SKM-1 treated with dmso at 0.1 percent for 144 hours (cell line): ENCODE measurements around the gene SNX25.

Experiments
- DNase-seq: peaks from one replicate; lab custom pipeline; 2025; ENCODE audit not compliant: unreplicated experiment; lab: John Stamatoyannopoulos, UW

SNX25 gene

DNA sequence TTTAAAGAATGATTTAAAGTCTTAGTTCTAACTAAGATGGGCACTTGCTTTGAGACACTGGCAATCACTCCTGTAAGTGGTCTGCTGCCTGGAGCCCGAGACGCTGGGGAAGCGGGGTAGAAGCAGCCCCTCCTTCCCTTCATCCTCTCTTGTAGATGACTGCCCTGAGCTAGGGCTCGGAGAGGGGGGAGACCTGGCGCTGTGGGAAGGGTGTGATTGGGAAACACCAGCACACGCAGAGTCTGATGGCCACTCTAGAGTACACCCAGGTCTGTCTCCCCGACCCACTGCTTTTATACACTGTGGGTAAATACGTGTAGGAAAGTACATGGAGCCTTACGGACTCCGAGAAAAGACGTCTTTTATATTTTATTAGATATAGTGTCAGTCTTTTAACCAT is 162.3 kb downstream of the SNX25 start:
- no peak for DNase-seq

DNA sequence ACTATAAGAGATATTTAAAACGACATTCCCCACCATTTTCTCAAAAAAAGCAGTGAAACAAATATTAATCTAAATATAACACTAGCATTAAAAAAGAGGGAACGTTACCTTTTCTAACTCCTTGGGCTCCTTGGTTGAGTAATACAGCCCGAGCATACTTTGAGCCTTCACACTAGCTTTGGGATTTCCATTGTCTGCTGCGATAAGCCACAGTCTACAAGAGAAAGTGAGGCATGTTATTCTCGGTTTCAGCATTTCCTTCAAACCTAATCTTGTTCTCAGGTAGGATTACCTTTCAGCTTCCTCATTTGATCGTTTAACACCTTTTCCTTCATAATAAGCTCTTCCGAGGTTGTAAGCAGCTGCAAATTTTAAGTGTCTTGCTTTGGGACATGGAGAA is 164.6 kb downstream of the SNX25 start:
- DNase-seq: no peak

DNA sequence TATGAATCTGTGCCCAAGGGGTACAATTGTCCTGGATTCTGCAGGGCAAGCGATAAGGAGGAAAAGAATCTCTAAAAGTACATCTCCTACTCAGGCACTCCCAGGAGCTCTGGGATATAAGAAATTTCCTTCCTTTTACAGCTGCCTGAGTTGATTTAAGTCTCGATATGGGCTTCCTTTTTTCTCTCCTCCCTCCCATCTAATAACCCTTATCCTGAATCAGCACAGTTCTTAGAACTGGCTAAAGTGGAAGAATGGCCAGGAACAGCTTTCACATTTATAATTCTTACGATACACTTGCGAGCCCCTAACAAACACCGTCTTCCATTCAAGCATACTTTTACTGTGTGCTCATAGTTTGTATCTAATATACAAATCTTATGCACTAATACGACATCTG is 165.2 kb downstream of the SNX25 start:
- DNase-seq: no peak

DNA sequence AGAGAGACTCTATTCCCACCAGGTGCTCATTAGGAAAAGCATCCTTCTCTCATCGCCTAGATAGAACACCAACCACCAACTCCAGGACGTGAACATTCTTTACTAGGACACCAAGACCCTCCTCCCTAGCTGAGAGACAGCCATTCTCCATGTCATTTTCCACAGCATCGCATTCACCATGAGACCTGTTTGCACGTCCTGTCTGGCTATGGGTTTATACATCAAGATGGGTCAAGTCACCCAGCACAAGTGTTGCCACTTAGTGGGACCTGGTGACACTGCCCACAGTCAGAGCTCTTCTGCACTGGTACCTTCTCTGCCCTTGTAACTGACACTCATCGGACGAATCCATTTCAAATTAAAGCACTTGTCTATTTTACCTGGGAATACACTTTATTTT is 168.9 kb downstream of the SNX25 start:
- no peak for DNase-seq

DNA sequence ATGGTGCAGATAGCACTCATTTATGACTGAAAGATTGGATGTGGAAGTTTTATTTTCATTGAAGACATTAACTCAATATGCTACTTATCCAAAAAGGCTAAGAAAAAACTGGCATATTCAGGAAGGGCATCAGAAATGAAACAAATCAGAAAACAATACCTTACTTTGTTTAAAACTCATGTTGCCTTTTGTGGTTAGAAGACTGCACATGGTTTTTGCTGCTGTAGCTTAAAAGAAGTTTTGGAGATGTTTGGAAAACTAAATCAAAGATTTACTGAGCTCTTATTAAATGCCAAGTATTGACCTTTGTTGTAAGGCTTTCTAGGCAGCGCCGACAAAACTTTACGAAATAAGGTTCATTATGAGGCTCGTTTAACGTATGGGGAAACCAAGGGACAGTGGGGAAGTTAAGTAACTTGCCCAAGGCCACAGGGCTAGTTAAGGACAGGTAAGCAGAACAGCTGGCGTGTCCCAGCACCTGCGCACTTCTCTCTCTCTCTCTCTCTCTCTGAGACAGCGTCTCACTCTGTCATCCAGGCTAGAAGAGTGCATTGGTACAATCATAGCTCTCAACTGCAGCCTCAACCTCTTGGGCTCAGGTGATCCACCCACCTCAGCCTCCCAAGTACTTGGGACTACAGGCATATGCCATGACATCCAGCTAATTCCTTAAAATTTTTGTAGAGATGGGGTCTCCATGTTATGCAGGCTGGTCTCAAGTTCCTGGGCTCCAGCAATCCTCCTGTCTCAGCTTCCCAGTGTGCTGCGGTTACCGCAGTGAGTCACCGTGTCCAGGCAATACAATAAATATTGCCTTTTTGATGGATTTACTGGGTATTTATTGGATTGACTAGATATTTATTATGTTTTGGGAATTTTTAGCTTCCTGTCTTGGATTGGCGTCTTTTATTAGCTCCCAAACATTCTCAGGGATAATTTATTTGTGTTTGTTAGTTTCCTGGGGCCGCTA is 170.2 kb downstream of the SNX25 start:
- no peak for DNase-seq

DNA sequence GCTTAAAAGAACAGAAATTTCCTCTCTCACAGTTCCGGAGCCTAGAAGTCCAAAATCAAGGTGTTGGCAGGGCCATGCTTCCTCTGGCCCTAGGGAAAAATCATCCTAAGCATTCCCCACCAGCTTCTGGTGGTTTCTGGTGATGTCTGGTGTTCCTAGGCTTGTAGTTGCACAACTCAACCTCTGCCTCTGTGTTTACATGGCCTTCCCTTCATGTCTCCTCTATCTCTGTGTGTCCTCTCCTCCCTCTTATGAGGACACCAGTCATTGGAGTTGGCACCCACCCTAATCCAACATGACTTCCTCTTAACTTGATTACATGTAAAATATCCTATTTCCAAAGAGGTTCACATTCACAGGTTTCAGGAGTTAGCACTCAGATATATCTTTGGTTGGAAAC is 170.9 kb downstream of the SNX25 start:
- DNase-seq: no peak

DNA sequence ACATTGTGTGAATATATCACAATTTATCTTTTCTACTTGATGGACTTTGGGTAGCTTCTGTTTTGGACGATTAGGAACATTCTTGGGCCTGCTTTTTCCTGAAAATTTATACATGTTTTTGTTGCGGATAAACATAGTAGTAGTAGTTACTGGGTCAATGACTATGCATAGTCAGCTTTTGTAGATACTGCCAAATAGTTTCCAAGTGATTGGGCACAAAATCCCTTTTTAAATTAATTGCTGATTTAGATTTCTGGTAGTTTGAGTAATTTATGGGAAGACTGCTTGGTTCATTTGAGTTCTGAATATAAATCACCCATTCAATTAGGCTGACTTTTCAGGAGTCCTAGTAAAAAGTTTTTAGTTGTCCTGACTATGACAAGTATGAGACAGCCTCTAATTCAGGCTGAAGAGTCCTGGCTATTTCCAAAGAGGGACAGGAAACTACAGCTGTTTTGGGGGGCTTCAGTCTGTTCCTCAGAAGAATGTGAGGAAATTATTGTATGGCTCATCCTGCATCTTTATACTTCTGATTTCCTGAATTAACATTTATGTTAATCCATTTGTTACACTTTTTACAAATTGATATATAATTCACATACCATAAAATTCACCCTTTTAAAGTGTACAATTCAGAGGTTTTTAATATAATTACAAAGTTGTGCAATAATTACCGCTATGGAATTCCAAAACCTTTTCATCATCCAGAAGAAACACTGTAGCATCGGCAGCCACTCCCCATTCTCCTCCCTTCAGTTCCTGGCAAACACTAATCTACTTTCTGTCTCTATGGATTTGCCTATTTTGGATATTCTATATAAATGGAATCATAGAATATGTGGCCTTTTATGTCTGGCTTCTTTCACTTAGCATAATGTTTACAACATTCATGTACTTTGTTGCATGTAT is 172.1 kb downstream of the SNX25 start:
- DNase-seq: no peak

DNA sequence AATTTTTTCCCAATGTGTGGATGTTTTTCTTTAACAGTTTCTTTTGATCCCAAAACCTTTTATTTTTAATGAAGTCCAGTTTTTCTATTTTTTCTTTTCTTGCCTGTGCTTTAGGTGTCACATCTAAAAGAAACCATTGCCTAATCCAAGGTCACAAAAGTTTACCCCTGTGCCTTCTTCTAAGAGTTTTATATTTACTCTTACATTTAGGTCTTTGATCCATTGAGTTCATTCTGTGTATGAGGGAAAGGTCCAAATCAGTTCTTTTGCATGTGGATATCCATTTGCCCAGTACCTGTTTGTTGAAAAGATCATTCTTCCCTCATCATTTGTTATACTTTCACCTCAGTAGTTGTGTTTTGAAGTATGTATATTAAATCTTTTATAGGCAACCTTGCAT is 173.4 kb downstream of the SNX25 start:
- no peak for DNase-seq

DNA sequence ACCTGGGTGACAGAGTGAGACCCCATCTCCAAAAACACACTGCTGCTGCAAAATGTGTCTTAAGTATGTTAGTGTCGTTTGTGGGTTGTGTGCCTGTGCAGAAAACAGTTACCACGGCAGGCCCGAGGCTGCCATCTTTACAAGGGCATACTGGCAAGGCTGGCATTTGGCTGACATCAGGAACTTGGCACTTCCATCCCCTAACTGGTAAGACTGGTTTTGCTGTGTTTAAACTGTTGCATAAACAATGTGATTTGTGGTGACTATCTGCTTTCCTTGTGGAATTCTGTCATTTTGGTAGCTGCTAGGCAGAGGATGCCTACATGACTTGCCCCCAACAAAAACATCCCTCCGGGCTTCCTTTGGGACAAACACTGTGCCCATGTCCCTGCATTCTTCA is 174.1 kb downstream of the SNX25 start:
- no peak for DNase-seq

DNA sequence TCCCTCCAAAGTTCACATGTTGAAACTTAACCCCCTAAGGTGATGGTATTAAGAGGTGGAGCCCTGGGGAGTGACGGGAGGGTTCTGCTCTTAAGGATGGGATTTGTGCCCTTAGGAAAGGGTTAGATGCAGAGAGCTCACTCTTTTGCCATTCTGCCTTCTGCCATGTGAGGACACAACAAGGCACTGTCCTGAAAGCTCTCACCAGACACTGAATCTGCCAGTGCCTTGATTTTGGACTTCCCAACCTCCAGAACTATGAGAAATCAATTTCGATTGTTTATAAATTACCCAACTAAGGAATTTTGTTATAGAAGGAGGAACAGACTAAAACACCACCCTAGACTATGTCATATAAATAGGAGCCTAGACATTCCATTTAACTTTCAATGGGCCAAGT is 174.7 kb downstream of the SNX25 start:
- DNase-seq: no peak

DNA sequence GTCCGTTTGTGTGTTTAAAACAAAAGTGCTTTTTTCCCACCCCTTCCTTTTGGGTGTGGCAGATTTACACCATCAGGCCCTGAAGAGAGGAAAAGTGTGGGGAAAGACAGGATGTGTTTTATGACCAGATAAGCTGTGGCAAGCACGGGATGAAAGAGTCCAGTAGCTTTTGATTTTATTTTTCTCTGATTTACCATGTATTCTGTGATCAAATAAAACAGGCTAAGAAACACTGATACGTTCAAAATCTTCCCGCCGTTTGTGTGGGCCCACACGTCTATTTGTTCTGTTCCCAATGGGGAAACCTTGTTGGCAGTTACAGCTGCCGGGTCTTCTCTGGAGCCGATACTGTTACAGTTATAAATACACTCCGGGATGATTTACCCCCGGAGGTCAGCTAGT is 175.5 kb downstream of the SNX25 start:
- DNase-seq: no peak

DNA sequence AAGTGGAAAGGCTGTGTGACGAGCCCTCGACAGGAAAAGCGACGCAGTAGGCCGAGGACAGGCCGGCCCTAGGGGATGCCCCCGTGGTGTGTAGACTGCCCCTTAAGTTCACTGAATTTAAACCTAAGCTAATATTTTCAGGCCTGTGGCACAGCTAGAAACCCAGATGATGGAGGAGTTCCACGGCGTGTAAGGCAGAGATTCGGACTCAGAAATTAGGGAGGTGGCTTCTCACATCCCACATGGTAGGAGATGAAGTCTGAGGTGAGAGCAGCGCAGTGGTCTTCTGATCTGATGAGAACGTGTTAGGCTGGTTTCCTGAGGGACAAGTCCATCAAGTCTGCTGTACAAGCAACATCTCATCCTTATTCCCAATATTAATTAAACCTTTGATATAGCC is 178.6 kb downstream of the SNX25 start:
- DNase-seq: no peak

DNA sequence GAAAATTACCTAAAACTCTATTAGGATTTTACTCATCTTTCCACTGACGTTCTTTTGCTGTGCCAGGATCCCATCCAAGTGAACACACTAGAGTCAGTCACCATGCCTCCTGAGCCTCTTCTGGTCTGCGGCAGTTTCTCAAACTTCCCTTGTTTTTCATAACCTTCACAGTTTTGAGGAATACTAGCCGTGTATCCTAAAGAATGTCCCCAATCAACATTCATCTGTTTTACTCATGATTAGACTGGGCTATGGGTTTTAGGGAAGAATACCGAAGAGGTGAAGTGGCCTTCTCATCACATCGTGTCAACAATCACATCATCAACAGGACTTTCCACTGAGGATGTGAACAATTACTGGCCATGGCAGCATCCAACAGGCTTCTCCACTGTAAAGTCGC is 181.5 kb downstream of the SNX25 start:
- no peak for DNase-seq

DNA sequence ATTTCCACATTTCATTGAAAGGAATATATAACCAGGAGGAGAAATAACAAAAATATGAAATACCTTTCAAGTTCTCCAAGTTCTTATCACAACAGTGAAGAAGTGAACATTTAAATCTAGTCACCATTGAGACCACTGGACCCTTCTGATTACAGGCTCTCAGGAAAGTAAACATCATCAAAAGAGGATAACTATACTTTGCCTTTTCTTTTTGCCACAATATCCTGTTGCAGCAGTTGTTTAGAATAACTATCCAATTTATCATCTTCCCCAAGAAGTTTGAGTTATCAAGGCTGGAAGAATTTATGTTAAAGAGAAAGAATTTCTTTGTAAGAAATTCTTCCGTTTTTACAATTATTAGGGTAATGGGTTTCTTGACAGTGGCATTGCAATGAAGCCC is 182.8 kb downstream of the SNX25 start:
- no peak for DNase-seq

DNA sequence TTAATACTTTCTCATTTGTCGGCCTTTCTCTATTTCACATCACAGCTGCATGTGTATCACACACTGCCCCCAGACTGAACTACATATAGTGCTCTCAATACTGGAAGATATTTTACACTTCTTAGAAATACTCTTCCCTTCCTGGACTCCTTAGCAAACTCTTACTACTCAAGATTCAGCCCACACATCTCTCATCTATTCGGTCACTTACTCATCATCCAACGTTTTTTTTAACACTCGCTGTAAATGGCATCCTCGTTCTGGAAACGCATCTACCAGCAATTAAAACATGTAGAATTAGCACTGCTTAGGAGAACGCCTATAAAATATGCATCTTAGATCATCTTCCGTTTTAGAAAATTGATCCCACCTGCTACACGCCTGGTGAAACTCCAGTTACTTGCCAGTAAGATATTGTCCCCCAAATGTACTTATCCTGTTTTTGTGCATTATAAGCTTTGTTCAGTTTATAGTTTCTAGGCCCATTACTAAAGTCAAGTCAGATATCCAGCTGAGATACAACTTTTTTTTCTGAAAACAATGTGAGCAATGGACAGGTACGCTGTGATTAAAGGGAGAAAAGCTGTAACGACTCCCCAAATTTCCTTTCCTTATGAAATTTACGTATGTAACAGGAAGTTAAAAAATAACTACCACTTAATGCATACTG is 185.3 kb downstream of the SNX25 start:
- DNase-seq: no peak

DNA sequence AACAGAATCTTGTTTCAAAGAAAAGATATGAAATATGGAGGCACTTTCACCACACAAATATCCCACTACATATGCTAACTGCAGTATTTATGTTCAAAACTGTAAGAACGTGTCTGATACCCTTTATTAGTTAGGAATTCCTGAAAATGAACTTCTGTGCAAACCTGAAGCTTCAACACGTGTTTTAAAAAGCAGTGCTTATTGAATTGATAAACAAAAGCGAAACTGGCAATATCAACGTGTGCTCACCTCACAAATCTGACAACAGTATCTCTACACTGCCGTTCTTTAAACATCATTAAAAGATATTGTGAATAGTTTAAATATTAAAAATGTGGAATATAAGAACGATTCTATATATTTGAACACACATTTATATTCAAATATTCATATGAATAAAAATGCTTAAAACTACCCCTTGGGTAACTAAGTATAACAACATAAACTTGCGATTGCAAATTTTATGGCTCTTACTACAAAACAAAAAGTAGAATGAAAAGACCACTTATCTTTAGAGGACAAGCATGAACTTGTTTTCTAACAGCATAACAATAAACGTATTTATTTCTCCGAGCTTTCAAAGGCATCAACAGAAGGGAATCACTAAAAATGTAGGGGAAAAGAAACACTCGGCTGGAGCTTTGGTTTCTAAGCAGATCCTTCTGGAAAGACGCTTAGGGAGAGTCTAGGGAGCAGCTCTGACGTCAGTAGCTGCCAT is 186.0 kb downstream of the SNX25 start, which contains the start of gene LRP2BP:
Gene LRP2BP, minus strand, starts transcription at position 687 of the 718 bp plus-strand sequence. CDS start 17,738 bp downstream, outside the sequence.
- no peak for DNase-seq

DNA sequence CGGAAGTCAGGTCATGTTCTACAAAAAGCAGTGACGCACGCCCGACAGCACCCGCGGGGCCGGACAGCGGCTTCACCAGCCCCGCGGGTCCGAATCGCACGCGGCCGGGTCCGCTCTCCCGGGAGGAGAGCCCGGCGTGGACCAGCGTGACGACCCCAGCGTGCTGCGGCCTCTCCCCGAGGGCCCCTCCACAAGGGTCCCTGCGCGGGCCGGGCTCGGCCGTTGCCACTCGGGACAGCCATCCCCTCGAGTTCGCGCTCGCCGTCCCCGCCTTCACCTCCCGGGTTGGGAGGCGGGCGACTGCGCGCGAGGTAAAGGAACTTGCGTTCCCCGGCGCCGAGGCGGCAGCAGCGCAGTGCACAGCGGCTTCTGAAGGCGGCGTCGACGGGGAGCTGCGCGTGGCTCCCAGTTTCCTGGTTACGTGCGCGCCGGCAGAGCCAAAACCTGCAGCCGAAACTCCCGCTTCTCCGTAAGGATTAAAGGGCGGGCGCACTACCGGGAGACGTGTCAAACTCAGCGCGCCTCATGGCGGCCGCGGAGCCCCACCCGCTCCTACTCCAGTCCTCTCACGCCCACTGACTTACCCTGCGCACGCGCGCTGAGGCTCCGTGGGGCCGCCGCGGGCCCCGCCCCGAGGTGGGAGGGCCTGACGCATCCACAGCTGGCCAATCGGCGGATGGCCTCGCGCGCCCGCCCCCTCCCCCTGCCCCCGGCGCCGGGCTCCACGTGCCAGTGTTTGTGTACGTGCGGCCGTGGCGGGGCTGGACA is 186.7 kb downstream of the SNX25 start:
- peak; percentile 90 for DNase-seq

DNA sequence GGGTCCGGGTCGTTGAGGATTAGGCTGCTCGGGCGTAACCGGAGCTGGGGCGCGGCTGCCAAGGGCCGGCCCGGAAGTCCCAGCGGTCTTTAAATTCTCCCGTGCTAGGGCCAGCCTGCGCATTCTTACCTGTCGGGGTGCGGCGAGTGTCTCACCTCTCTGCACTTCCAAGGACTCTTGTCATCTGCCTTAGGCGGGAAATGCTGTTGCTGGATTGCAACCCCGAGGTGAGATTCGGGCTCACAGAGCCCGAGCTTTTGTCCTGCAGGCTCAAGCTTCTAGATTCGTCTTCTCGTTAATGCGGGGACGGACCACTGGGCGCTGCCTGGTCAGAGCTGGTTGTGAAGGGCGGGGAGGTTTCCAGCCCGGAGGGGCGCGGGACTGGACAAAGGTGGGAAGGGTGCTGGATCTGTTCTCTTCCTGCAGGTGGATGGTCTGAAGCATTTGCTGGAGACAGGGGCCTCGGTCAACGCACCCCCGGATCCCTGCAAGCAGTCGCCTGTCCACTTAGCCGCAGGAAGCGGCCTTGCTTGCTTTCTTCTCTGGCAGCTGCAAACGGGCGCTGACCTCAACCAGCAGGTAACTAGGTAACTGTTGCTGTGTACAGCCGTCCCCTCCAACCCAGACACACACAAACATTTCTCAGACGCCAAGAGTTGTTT is 187.5 kb downstream of the SNX25 start, which contains the start of gene ANKRD37:
Gene ANKRD37, plus strand, starts transcription at position 118 of the 662 bp plus-strand sequence. Its CDS starts 83 bp downstream, at position 201.
- no peak for DNase-seq

DNA sequence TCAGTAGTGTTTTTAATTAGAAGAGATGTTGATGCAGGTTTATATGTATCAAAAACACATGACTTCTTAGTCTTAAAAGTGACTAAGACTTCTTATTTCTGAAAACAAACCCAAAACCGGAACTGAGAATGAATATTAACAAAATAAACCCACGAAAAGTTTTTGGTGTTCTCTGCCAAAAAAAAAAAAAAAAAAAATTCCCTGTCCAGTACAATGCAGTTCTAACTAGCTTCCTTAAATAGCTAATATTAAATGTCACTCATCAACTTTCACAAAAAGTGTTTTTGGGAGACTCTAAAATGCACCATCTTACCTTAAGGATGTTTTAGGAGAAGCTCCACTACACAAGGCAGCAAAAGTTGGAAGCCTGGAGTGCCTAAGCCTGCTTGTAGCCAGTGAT is 189.2 kb downstream of the SNX25 start:
- DNase-seq: no peak
